WTC11 (cell line): Measurements from ENCODE around the gene HMGXB3. TPM values are rescaled to one million over a fixed set of nuclear protein-coding genes. Genes with fewer than 3 reads are reported as not detected.

ENCODE experiments used
- ATAC-seq: fragments of 200-7000 bp; cut with Tn5 transposase; 2 replicates; pipeline ENCODE4 v1.10.0; 2021; ENCODE audit warnings: mild to moderate bottlenecking, moderate library complexity
- CTCF ChIA-PET: fragments of 300-600 bp; sonication (Branson Sonifier 250); formaldehyde crosslinking; loops from one replicate; lab custom pipeline; 2021; ENCODE audit warnings: antibody characterized with exemption; lab: Charles Lee
- POLR2A ChIA-PET: fragments of 350-600 bp; sonication (Branson Sonifier 250); formaldehyde crosslinking; loops from one replicate; lab custom pipeline; 2021; ENCODE audit warnings: antibody characterized with exemption; lab: Charles Lee
- DNase-seq: peaks from one replicate; pipeline ENCODE4 v3.0.0; 2021; ENCODE audit warnings: low spot score
- H3K27ac Mint-ChIP-seq: 2 replicates; pipeline ENCODE4 v1.8.0; 2021; ENCODE audit warnings: mixed read lengths
- H3K27me3 Mint-ChIP-seq: 2 replicates; pipeline ENCODE4 v1.8.0; 2021; ENCODE audit warnings: low read depth, mild to moderate bottlenecking, moderate library complexity, mixed read lengths
- H3K36me3 Mint-ChIP-seq: 2 replicates; pipeline ENCODE4 v1.8.0; 2021; ENCODE audit warnings: mixed read lengths
- H3K4me1 Mint-ChIP-seq: 2 replicates; pipeline ENCODE4 v1.8.0; 2022; ENCODE audit warnings: mixed read lengths
- H3K4me3 Mint-ChIP-seq: 2 replicates; pipeline ENCODE4 v1.8.0; 2021; ENCODE audit warnings: mild to moderate bottlenecking, moderate library complexity, mixed read lengths
- H3K9me3 Mint-ChIP-seq: 2 replicates; pipeline ENCODE4 v1.8.0; 2021; ENCODE audit warnings: mixed read lengths
- AFF4 ChIP-seq: sonication (generic); formaldehyde crosslinking; IDR thresholded peaks from 2 replicates; pipeline ENCODE4 v1.8.1; 2023; ENCODE audit warnings: mild to moderate bottlenecking, missing genetic modification reagents, borderline replicate concordance
- ATF1 ChIP-seq: sonication (generic); formaldehyde crosslinking; IDR thresholded peaks from 2 replicates; pipeline ENCODE4 v1.8.1; 2023; ENCODE audit warnings: mild to moderate bottlenecking, moderate library complexity, missing genetic modification reagents
- ATF6 ChIP-seq: sonication (generic); formaldehyde crosslinking; IDR thresholded peaks from 2 replicates; pipeline ENCODE4 v1.8.1; 2023; ENCODE audit warnings: mild to moderate bottlenecking, missing genetic modification reagents
- MXD4 ChIP-seq: fragments of 250-450 bp; sonication (Bioruptor Pico); IDR thresholded peaks from 2 replicates; pipeline ENCODE4 v1.8.0; 2021; ENCODE audit warnings: mild to moderate bottlenecking, moderate library complexity, borderline replicate concordance
- RELA ChIP-seq: sonication (generic); formaldehyde crosslinking; IDR thresholded peaks from 2 replicates; pipeline ENCODE4 v1.8.1; 2022; ENCODE audit warnings: missing genetic modification reagents, mild to moderate bottlenecking, borderline replicate concordance
- SP1 ChIP-seq: sonication (generic); formaldehyde crosslinking; conservative IDR thresholded peaks from 2 replicates; pipeline ENCODE4 v1.8.1; 2022; ENCODE audit warnings: missing genetic modification reagents
- TCF7 ChIP-seq: sonication (generic); formaldehyde crosslinking; IDR thresholded peaks from 2 replicates; pipeline ENCODE4 v1.8.0; 2022; ENCODE audit warnings: mild to moderate bottlenecking, low read depth, missing genetic modification reagents, moderate library complexity
- TP53 ChIP-seq: sonication (generic); formaldehyde crosslinking; IDR thresholded peaks from 2 replicates; pipeline ENCODE4 v1.8.1; 2023; ENCODE audit warnings: mild to moderate bottlenecking, missing genetic modification reagents
- ZNF121 ChIP-seq: sonication (generic); formaldehyde crosslinking; IDR thresholded peaks from 2 replicates; pipeline ENCODE4 v1.8.0; 2023; ENCODE audit warnings: missing genetic modification reagents
- ZNF232 ChIP-seq: sonication (generic); formaldehyde crosslinking; IDR thresholded peaks from 2 replicates; pipeline ENCODE4 v1.8.0; 2022; ENCODE audit warnings: mild to moderate bottlenecking, missing genetic modification reagents
- ZNF396 ChIP-seq: fragments of 250-450 bp; sonication (Bioruptor Pico); IDR thresholded peaks from 2 replicates; pipeline ENCODE4 v1.8.0; 2021; ENCODE audit warnings: mild to moderate bottlenecking, moderate library complexity, borderline replicate concordance
- ZNF416 ChIP-seq: fragments of 250-450 bp; sonication (Bioruptor Pico); IDR thresholded peaks from 2 replicates; pipeline ENCODE4 v1.9.0; 2021; ENCODE audit warnings: mild to moderate bottlenecking, inconsistent platforms
- ZNF423 ChIP-seq: fragments of 250-450 bp; sonication (Bioruptor Pico); IDR thresholded peaks from 2 replicates; pipeline ENCODE4 v2.1.2; 2022; ENCODE audit warnings: mild to moderate bottlenecking, moderate library complexity
- ZNF671 ChIP-seq: fragments of 250-450 bp; sonication (Bioruptor Pico); IDR thresholded peaks from 2 replicates; pipeline ENCODE4 v1.8.0; 2021; ENCODE audit warnings: mild to moderate bottlenecking
- total RNA-seq: library from RNA; stranded (reverse); gene quantifications from 3 replicates; pipeline ENCODE4 v1.2.3, GENCODE V29; 2021
- TF ChIP-seq, protein P1 (sequence below): sonication (generic); formaldehyde crosslinking; IDR thresholded peaks from 2 replicates; pipeline ENCODE4 v1.8.0; 2023; ENCODE audit warnings: mild to moderate bottlenecking, missing genetic modification reagents
- TF ChIP-seq, protein P2 (sequence below): sonication (generic); formaldehyde crosslinking; IDR thresholded peaks from 2 replicates; pipeline ENCODE4 v1.8.1; 2023; ENCODE audit warnings: mild to moderate bottlenecking, moderate library complexity, missing genetic modification reagents
- TF ChIP-seq, protein P3 (sequence below): sonication (generic); formaldehyde crosslinking; conservative IDR thresholded peaks from 2 replicates; pipeline ENCODE4 v1.8.1; 2023; ENCODE audit warnings: mild to moderate bottlenecking, low read depth, missing genetic modification reagents, moderate library complexity
- TF ChIP-seq, protein P4 (sequence below): fragments of 250-450 bp; sonication (Bioruptor Pico); IDR thresholded peaks from 2 replicates; pipeline ENCODE4 v1.9.0; 2021; ENCODE audit warnings: mild to moderate bottlenecking, borderline replicate concordance

Gene HMGXB3
- total RNA-seq, 1 experiment from 2014 or later: 31.6 TPM

DNA sequence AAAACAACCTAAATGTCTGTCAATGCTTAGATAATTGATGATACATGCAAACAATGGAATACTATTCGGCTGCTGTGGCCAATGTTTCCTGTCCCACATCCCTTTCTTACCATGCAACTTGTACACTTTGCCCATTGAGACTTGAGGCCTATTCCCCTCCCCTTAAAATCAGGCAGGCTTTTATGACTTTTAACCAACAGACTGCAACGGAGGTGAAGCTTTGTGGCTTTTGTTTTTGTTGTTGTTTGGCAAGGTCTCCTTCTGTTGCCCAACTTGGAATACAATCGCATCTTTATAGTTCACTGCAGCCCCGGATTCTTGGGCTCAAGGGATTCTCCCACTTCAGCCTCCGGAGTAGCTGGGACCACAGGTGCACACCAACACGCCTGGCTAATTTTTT, 45.7 kb upstream of the HMGXB3 start (continued):
- TF ChIP-seq AFF4 (CRISPR knock-in tag) (no peak), TP53 (no peak), ZNF416 (CRISPR knock-in tag) (no peak), ZNF232 (CRISPR knock-in tag) (no peak), SP1 (CRISPR knock-in tag) (no peak), RELA (CRISPR knock-in tag) (no peak), TCF7 (CRISPR knock-in tag) (no peak), ZNF423 (CRISPR knock-in tag) (no peak)
- TF ChIP-seq, protein P1, sequence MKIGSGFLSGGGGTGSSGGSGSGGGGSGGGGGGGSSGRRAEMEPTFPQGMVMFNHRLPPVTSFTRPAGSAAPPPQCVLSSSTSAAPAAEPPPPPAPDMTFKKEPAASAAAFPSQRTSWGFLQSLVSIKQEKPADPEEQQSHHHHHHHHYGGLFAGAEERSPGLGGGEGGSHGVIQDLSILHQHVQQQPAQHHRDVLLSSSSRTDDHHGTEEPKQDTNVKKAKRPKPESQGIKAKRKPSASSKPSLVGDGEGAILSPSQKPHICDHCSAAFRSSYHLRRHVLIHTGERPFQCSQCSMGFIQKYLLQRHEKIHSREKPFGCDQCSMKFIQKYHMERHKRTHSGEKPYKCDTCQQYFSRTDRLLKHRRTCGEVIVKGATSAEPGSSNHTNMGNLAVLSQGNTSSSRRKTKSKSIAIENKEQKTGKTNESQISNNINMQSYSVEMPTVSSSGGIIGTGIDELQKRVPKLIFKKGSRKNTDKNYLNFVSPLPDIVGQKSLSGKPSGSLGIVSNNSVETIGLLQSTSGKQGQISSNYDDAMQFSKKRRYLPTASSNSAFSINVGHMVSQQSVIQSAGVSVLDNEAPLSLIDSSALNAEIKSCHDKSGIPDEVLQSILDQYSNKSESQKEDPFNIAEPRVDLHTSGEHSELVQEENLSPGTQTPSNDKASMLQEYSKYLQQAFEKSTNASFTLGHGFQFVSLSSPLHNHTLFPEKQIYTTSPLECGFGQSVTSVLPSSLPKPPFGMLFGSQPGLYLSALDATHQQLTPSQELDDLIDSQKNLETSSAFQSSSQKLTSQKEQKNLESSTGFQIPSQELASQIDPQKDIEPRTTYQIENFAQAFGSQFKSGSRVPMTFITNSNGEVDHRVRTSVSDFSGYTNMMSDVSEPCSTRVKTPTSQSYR (CRISPR knock-in tag): no peak

- no peaks in the 10 kb centered on the region for H3K36me3 Mint-ChIP-seq
- H3K27me3 Mint-ChIP-seq: peaks cover 5% of the 10 kb centered on the region; the same call in 1 of the 2 replicates
- H3K27ac Mint-ChIP-seq: no peak overlapping the region
- H3K9me3 Mint-ChIP-seq: no peaks in the 10 kb centered on the region
- no peak overlapping the region for H3K4me3 Mint-ChIP-seq
- no peak for ATAC-seq
- POLR2A ChIA-PET: no interaction called here
- peaks cover 15% of the 10 kb centered on the region for H3K4me1 Mint-ChIP-seq
- CTCF ChIA-PET: no interaction called here
- DNase-seq: no peak
- no peak for TF ChIP-seq MXD4
- no peak for TF ChIP-seq ATF6 (CRISPR knock-in tag)
- no peak for TF ChIP-seq ZNF396 (CRISPR knock-in tag)
- TF ChIP-seq ZNF121 (CRISPR knock-in tag): no peak
- TF ChIP-seq ATF1 (CRISPR knock-in tag): no peak
- TF ChIP-seq, protein P2, sequence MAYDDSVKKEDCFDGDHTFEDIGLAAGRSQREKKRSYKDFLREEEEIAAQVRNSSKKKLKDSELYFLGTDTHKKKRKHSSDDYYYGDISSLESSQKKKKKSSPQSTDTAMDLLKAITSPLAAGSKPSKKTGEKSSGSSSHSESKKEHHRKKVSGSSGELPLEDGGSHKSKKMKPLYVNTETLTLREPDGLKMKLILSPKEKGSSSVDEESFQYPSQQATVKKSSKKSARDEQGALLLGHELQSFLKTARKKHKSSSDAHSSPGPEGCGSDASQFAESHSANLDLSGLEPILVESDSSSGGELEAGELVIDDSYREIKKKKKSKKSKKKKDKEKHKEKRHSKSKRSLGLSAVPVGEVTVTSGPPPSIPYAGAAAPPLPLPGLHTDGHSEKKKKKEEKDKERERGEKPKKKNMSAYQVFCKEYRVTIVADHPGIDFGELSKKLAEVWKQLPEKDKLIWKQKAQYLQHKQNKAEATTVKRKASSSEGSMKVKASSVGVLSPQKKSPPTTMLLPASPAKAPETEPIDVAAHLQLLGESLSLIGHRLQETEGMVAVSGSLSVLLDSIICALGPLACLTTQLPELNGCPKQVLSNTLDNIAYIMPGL: no peak
- TF ChIP-seq ZNF671: no peak
- TF ChIP-seq, protein P3, sequence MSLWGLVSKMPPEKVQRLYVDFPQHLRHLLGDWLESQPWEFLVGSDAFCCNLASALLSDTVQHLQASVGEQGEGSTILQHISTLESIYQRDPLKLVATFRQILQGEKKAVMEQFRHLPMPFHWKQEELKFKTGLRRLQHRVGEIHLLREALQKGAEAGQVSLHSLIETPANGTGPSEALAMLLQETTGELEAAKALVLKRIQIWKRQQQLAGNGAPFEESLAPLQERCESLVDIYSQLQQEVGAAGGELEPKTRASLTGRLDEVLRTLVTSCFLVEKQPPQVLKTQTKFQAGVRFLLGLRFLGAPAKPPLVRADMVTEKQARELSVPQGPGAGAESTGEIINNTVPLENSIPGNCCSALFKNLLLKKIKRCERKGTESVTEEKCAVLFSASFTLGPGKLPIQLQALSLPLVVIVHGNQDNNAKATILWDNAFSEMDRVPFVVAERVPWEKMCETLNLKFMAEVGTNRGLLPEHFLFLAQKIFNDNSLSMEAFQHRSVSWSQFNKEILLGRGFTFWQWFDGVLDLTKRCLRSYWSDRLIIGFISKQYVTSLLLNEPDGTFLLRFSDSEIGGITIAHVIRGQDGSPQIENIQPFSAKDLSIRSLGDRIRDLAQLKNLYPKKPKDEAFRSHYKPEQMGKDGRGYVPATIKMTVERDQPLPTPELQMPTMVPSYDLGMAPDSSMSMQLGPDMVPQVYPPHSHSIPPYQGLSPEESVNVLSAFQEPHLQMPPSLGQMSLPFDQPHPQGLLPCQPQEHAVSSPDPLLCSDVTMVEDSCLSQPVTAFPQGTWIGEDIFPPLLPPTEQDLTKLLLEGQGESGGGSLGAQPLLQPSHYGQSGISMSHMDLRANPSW (CRISPR knock-in tag): no peak
- TF ChIP-seq, protein P4, sequence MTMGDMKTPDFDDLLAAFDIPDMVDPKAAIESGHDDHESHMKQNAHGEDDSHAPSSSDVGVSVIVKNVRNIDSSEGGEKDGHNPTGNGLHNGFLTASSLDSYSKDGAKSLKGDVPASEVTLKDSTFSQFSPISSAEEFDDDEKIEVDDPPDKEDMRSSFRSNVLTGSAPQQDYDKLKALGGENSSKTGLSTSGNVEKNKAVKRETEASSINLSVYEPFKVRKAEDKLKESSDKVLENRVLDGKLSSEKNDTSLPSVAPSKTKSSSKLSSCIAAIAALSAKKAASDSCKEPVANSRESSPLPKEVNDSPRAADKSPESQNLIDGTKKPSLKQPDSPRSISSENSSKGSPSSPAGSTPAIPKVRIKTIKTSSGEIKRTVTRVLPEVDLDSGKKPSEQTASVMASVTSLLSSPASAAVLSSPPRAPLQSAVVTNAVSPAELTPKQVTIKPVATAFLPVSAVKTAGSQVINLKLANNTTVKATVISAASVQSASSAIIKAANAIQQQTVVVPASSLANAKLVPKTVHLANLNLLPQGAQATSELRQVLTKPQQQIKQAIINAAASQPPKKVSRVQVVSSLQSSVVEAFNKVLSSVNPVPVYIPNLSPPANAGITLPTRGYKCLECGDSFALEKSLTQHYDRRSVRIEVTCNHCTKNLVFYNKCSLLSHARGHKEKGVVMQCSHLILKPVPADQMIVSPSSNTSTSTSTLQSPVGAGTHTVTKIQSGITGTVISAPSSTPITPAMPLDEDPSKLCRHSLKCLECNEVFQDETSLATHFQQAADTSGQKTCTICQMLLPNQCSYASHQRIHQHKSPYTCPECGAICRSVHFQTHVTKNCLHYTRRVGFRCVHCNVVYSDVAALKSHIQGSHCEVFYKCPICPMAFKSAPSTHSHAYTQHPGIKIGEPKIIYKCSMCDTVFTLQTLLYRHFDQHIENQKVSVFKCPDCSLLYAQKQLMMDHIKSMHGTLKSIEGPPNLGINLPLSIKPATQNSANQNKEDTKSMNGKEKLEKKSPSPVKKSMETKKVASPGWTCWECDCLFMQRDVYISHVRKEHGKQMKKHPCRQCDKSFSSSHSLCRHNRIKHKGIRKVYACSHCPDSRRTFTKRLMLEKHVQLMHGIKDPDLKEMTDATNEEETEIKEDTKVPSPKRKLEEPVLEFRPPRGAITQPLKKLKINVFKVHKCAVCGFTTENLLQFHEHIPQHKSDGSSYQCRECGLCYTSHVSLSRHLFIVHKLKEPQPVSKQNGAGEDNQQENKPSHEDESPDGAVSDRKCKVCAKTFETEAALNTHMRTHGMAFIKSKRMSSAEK (CRISPR knock-in tag): no peak
Measured at GRCh38 chr5:149956685-149957084, 43.9 kb upstream of the HMGXB3 start.
